GM12865 (cell line): ENCODE measurements around the gene TLE3.
"Not testable (repeated sequence)": the region's sequence is repeated elsewhere in the genome, so short reads cannot be mapped to it uniquely, and the experiment has no call there.

Experiments
- DNase-seq: peaks from one replicate; pipeline ENCODE4 v3.0.0; 2010; ENCODE audit warnings: low read depth
- H3K4me3 ChIP-seq: 2 replicates; pipeline ENCODE4 v1.5.1; 2011; ENCODE audit warnings: mild to moderate bottlenecking, low read depth, low read length, control low read depth
- CTCF ChIP-seq: IDR thresholded peaks from 2 replicates; pipeline ENCODE4 v1.5.1; 2011; ENCODE audit warnings: low read length, control low read depth, low read depth, inconsistent platforms; ENCODE audit not compliant: insufficient read depth; ENCODE audit errors: missing control alignments

The TLE3 gene

DNA sequence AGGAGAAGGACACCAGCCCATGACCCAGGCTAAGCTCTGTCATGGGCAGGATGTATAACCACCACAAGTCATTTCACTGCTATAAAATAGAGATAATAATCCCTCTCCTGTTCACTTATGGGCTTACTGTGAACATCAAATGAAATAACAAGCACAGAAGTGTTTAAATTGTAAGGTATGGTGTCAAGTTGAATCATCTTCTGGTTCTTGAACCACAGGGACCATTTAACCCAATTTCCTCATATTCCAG, 44.3 kb upstream of the TLE3 start:
- TF ChIP-seq CTCF = no peak
- no peak for DNase-seq
- no peak overlapping the region for H3K4me3 ChIP-seq

DNA sequence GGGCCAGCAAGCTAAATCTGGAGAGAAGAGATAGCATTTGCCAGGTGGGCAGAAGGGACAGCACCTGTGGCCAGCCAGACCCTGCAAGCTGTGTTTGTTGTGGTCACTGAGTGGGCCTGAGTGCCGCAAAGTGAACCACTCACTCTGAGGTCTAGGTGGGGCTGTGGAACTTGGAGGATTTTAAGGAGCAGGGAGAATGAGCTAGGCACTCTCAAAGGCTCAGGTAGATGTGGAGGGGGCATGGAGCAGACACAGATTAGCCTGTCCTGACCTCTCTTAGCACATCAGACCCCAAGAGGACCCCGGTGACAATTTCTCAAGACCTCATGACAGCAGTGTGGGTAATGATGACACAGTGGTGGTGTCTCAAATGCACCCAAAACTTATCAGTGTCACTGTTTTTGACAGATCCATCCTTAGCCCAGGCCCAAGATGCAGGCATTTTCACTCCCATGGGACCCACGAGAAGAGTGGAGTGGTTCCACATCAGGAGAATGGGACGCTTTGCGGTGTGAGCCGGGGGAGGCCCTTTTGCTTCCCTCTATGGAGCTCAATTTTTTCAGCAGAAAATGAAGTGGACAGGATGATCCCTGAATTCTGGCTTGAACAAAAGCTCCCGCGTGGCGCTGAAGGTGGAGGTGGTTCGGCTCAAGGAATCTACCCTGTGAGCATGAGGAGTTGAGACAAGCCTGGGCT, 43.8 kb upstream of the TLE3 start:
- TF ChIP-seq CTCF = no peak
- no peak overlapping the region for H3K4me3 ChIP-seq
- DNase-seq = no peak

DNA sequence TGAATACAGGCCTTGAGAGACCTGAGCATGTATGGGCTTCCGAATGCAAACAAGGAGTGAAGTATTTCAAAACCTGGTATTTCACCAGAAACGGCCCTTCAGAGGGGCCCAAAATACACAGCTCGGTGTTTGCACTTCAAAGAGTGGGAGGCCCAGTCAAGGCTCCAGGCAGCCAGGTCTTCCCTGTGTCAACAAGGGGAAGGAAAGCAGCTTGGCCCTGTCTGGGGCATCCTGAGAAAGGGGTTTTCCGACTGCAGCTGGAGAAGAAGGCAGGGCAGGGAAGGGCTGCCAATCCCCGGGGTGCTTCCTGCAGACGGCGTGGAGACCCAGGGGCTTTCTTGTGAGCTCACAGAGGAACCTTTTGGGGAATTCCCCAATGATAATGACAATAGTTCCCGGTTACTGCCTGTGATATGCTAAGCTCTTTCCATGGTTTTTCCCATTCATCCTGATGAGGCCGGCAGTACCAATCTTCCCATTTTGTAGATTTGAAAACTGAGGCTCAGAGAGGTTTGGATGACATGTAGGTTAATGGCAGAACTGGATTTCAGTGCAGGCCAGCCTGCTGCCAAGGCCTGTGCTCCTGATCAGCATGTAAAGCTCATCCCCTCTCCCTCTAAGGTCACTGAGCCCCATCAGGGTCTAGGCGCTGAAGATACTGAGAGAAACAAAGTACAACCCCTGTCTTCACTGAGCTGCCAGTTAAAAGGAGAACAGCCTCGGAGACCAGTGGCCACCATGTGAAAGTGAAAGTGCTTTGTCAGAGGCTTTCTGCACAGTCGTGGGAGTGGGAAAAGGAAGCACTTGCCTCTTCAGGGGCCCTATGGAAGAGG, 43.0 kb upstream of the TLE3 start:
- no peak overlapping the region for H3K4me3 ChIP-seq

DNA sequence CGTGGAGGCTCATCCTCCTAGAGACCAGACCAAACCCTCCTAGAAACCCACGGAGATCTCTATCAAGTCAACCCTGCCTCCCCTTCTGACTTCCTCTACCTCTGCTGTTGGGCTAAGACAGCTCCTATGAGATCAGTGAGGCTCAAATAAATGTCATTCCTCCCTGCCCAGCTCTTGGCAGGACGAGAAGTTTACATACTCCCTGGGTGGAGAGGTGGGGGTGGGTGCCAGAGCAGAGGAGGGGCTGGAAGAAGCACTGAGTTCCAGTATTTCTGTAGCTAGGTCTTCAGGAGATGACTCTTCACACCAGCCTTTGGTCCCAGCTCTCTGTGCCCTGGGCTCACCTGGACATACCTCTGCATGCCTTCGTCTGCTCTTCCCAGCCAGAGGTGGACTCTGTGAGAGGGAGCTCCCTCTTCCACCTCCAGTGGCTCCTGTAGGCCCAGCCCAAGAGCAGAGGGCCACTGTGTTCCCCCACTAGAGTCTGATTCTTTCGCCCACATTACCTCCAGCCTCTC, 42.4 kb upstream of the TLE3 start:
- TF ChIP-seq CTCF = no peak
- no peak for DNase-seq
- H3K4me3 ChIP-seq = no peak overlapping the region

More for the DNA sequence above, 43.0 kb upstream of the TLE3 start:
- no peak for TF ChIP-seq CTCF
- peak; percentile 82 for DNase-seq

DNA sequence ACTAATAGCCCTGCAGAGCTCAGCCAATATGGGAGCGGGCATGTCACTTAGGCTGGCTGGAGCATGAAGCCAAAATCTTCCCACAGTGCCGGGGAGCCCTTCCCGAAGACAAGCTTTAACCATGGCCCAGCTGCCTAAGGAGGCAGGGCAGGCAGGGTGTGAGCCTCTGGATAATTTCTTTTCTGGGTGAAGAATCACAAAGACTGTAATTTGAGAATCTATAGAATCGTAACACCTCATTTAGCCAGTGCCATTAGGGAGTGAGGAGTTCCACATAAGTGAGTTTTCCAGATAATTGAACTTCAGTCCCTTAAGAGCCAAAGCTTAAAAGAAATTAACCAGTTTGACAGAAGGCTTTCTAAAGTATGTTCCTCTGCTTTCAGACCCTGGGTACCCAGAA, 40.2 kb upstream of the TLE3 start:
- H3K4me3 ChIP-seq = no peak overlapping the region
- DNase-seq = no peak
- no peak for TF ChIP-seq CTCF

- H3K4me3 ChIP-seq, DNase-seq: not testable (repeated sequence)
These were observed 39.3 kb upstream of the TLE3 start for GRCh38 chr15:70137021-70137420.

GRCh38 chr15:70133781-70134421, 36.2 kb upstream of the TLE3 start:
- no peak overlapping the region for H3K4me3 ChIP-seq
- no peak for DNase-seq
- no peak for TF ChIP-seq CTCF
